ENCODE data around the gene RNPEP. TPM values are rescaled to one million over a fixed set of nuclear protein-coding genes. Genes with fewer than 3 reads are reported as not detected.

RNPEP gene
- total RNA-seq, 1 experiment from 2014 or later, result 57.4 TPM

GRCh38 chr1:201941420-201942128, 40.9 kb upstream of the RNPEP start (continued):
- no peak for TF ChIP-seq ZNF416 (CRISPR knock-in tag; IDR thresholded peaks at IDR 0.05)
- TF ChIP-seq, protein P1, sequence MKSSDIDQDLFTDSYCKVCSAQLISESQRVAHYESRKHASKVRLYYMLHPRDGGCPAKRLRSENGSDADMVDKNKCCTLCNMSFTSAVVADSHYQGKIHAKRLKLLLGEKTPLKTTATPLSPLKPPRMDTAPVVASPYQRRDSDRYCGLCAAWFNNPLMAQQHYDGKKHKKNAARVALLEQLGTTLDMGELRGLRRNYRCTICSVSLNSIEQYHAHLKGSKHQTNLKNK (CRISPR knock-in tag; IDR thresholded peaks at IDR 0.05), result no peak
- TF ChIP-seq, protein P2, sequence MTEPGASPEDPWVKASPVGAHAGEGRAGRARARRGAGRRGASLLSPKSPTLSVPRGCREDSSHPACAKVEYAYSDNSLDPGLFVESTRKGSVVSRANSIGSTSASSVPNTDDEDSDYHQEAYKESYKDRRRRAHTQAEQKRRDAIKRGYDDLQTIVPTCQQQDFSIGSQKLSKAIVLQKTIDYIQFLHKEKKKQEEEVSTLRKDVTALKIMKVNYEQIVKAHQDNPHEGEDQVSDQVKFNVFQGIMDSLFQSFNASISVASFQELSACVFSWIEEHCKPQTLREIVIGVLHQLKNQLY (CRISPR knock-in tag; IDR thresholded peaks at IDR 0.05), result no peak
- no peak for TF ChIP-seq IRF1 (CRISPR knock-in tag; IDR thresholded peaks at IDR 0.05)
- TF ChIP-seq NFE2L1 (CRISPR knock-in tag; IDR thresholded peaks at IDR 0.05), result no peak

GRCh38 chr1:201942129-201942495, 40.3 kb upstream of the RNPEP start:
- POLR2A ChIA-PET, result interaction anchor here (1.0 to 2.6 kb wide), 6 partner anchors 12 to 68 kb away, joined by 3 to 14 read pairs (median 3); partner anchors contain the start of genes ELF3 and TIMM17A
- peaks cover 14% of the 10 kb centered on the region for H3K27me3 Mint-ChIP-seq (ENCODE audit: low read depth)
- H3K9me3 Mint-ChIP-seq, result no peaks in the 10 kb centered on the region
- no peaks in the 10 kb centered on the region for H3K36me3 Mint-ChIP-seq
- peak overlapping the region; percentile 67 for H3K4me3 Mint-ChIP-seq
- peak overlapping the region; percentile 92 for H3K27ac Mint-ChIP-seq
- DNase-seq (ENCODE audit: low spot score) (no peak), ATAC-seq (no peak)
- TF ChIP-seq GABPB1 (CRISPR knock-in tag; IDR thresholded peaks at IDR 0.05) (no peak), AR (CRISPR knock-in tag; IDR thresholded peaks at IDR 0.05) (no peak), GTF2I (CRISPR knock-in tag; conservative IDR thresholded peaks at IDR 0.05) (no peak; the same call in 1 of the 2 replicates), ZNF671 (CRISPR knock-in tag; IDR thresholded peaks at IDR 0.05) (0 out of 2 replicates have a peak, but pooled peaks have one; percentile 20), NFATC4 (CRISPR knock-in tag; IDR thresholded peaks at IDR 0.05) (no peak)
- peaks cover 40% of the 10 kb centered on the region for H3K4me1 Mint-ChIP-seq
- CTCF ChIA-PET, result interaction anchor here (0.7 to 2.1 kb wide), 14 partner anchors 9 to 233 kb away, joined by 3 to 51 read pairs (median 4); partner anchors contain the start of genes ELF3, GPR37L1, IPO9 and RNPEP

DNA sequence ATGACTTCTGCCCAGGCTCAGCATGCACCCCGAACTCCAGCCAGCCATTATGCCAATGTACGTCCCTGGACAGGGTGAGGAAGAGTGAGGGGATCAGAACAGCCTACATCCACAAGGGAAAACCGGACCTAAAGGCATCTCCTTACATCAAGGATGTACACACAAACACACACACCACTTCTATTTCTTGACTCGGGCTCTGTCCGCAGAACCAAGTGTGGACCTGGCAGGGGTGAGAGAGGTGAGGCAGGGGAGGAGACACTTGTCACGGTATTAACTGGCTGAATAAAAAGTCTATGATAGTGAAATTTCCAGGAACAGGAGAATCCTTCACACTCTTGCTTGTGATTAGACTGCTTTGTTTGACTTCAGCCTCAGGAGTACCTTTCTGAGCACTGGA, 38.4 kb upstream of the RNPEP start:
- Mint-ChIP-seq H3K27me3 (ENCODE audit: low read depth) (peaks cover 31% of the 10 kb centered on the region), H3K27ac (peak overlapping the region; percentile 72; the same call in 1 of the 2 replicates), H3K9me3 (no peaks in the 10 kb centered on the region), H3K36me3 (no peaks in the 10 kb centered on the region), H3K4me1 (peaks cover 41% of the 10 kb centered on the region), H3K4me3 (no peak overlapping the region)
- ATAC-seq (no peak), DNase-seq (ENCODE audit: low spot score) (no peak)
- POLR2A ChIA-PET, result no interaction called here
- CTCF ChIA-PET, result interaction anchor here (1.0 to 3.9 kb wide), 2 partner anchors 45 to 48 kb away, joined by 3 to 85 read pairs; no protein-coding TSS in a partner anchor
- no peak for TF ChIP-seq ZNF423 (CRISPR knock-in tag; IDR thresholded peaks at IDR 0.05)
- TF ChIP-seq, protein P3, sequence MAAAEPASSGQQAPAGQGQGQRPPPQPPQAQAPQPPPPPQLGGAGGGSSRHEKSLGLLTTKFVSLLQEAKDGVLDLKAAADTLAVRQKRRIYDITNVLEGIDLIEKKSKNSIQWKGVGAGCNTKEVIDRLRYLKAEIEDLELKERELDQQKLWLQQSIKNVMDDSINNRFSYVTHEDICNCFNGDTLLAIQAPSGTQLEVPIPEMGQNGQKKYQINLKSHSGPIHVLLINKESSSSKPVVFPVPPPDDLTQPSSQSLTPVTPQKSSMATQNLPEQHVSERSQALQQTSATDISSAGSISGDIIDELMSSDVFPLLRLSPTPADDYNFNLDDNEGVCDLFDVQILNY (CRISPR knock-in tag; IDR thresholded peaks at IDR 0.05), result no peak
- TF ChIP-seq ESRRA (CRISPR knock-in tag; IDR thresholded peaks at IDR 0.05; ENCODE audit: borderline replicate concordance), result no peak
- TF ChIP-seq, protein P4, sequence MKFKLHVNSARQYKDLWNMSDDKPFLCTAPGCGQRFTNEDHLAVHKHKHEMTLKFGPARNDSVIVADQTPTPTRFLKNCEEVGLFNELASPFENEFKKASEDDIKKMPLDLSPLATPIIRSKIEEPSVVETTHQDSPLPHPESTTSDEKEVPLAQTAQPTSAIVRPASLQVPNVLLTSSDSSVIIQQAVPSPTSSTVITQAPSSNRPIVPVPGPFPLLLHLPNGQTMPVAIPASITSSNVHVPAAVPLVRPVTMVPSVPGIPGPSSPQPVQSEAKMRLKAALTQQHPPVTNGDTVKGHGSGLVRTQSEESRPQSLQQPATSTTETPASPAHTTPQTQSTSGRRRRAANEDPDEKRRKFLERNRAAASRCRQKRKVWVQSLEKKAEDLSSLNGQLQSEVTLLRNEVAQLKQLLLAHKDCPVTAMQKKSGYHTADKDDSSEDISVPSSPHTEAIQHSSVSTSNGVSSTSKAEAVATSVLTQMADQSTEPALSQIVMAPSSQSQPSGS (CRISPR knock-in tag; IDR thresholded peaks at IDR 0.05; ENCODE audit: borderline replicate concordance, low read depth), result no peak
- no peak for TF ChIP-seq TP53 (CRISPR knock-in tag; IDR thresholded peaks at IDR 0.05)
- TF ChIP-seq ZNF219 (CRISPR knock-in tag; IDR thresholded peaks at IDR 0.05; ENCODE audit: borderline replicate concordance), result no peak
- TF ChIP-seq, protein P5, sequence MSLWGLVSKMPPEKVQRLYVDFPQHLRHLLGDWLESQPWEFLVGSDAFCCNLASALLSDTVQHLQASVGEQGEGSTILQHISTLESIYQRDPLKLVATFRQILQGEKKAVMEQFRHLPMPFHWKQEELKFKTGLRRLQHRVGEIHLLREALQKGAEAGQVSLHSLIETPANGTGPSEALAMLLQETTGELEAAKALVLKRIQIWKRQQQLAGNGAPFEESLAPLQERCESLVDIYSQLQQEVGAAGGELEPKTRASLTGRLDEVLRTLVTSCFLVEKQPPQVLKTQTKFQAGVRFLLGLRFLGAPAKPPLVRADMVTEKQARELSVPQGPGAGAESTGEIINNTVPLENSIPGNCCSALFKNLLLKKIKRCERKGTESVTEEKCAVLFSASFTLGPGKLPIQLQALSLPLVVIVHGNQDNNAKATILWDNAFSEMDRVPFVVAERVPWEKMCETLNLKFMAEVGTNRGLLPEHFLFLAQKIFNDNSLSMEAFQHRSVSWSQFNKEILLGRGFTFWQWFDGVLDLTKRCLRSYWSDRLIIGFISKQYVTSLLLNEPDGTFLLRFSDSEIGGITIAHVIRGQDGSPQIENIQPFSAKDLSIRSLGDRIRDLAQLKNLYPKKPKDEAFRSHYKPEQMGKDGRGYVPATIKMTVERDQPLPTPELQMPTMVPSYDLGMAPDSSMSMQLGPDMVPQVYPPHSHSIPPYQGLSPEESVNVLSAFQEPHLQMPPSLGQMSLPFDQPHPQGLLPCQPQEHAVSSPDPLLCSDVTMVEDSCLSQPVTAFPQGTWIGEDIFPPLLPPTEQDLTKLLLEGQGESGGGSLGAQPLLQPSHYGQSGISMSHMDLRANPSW (CRISPR knock-in tag; conservative IDR thresholded peaks at IDR 0.05; ENCODE audit: low read depth), result no peak
- TF ChIP-seq JAZF1 (CRISPR knock-in tag; IDR thresholded peaks at IDR 0.05), result no peak
- no peak for TF ChIP-seq CBFB (CRISPR knock-in tag; IDR thresholded peaks at IDR 0.05; ENCODE audit: low read depth)
- TF ChIP-seq ZSCAN18 (CRISPR knock-in tag; IDR thresholded peaks at IDR 0.05), result no peak
- no peak for TF ChIP-seq ZNF416 (CRISPR knock-in tag; IDR thresholded peaks at IDR 0.05)

All from WTC11 (cell line).